GM04503 (cell line): ENCODE results near the gene PPM1L.

Experiments used
- DNase-seq: peaks from one replicate; pipeline ENCODE4 v3.0.0-alpha.2; 2012; ENCODE audit warnings: low read depth

The PPM1L gene

GRCh38 chr3:161101609-161102008 is 345.6 kb downstream of the PPM1L start:
- DNase-seq, result no peak

GRCh38 chr3:161103776-161104385 is 347.9 kb downstream of the PPM1L start:
- no peak for DNase-seq

GRCh38 chr3:161104561-161105551 is 348.8 kb downstream of the PPM1L start, which contains the start of gene B3GALNT1:
TSS of gene B3GALNT1 (minus strand) at chr3:161105349. CDS start at chr3:161086754, 18,595 bp downstream.
- peak; percentile 29 for DNase-seq

- no peak for DNase-seq
Measured at GRCh38 chr3:161107311-161107710, 351.3 kb downstream of the PPM1L start.

GRCh38 chr3:161108840-161109239 is 352.8 kb downstream of the PPM1L start:
- peak; percentile 14 for DNase-seq

GRCh38 chr3:161117646-161118045 is 361.6 kb downstream of the PPM1L start:
- no peak for DNase-seq

- no peak for DNase-seq
Measured at GRCh38 chr3:161126495-161126894, 370.5 kb downstream of the PPM1L start.
